Smooth muscle cell (in vitro differentiated cells): Measurements from ENCODE around the gene CMPK1. TPM values are rescaled to one million over a fixed set of nuclear protein-coding genes. Genes with fewer than 3 reads are reported as not detected.

ENCODE experiments used
- DNase-seq: peaks from one replicate; lab custom pipeline; 2025; ENCODE audit not compliant: unreplicated experiment; lab: John Stamatoyannopoulos, UW
- H2AFZ ChIP-seq: fragments of 200-600 bp; sonication (generic); 2 replicates; pipeline ENCODE4 v1.6.0; 2016; ENCODE audit warnings: antibody characterized with exemption, low read depth, mild to moderate bottlenecking
- H3F3A ChIP-seq: fragments of 200-600 bp; sonication (generic); 2 replicates; pipeline ENCODE4 v1.6.0; 2017; ENCODE audit warnings: antibody characterized with exemption, low read depth
- H3K27ac ChIP-seq: fragments of 200-600 bp; sonication (generic); 2 replicates; pipeline ENCODE4 v1.5.1; 2016; ENCODE audit warnings: low read depth, mild to moderate bottlenecking
- H3K27me3 ChIP-seq: fragments of 200-600 bp; sonication (generic); 2 replicates; pipeline ENCODE4 v1.6.1; 2016; ENCODE audit warnings: low read depth, mild to moderate bottlenecking
- H3K36me3 ChIP-seq: fragments of 200-600 bp; sonication (generic); 2 replicates; pipeline ENCODE4 v1.5.1; 2016; ENCODE audit warnings: low read depth
- H3K4me1 ChIP-seq: fragments of 200-600 bp; sonication (generic); 2 replicates; pipeline ENCODE4 v1.5.1; 2016; ENCODE audit warnings: low read depth
- H3K4me2 ChIP-seq: fragments of 200-600 bp; sonication (generic); 2 replicates; pipeline ENCODE4 v1.6.0; 2016; ENCODE audit warnings: mild to moderate bottlenecking
- H3K4me3 ChIP-seq: fragments of 200-600 bp; sonication (generic); 2 replicates; pipeline ENCODE4 v1.5.1; 2016; ENCODE audit warnings: mild to moderate bottlenecking
- H3K79me2 ChIP-seq: fragments of 200-600 bp; sonication (generic); 2 replicates; pipeline ENCODE4 v1.6.0; 2016; ENCODE audit warnings: low read depth, mild to moderate bottlenecking
- H3K9ac ChIP-seq: fragments of 200-600 bp; sonication (generic); 2 replicates; pipeline ENCODE4 v1.6.0; 2016; ENCODE audit warnings: low read depth
- H3K9me3 ChIP-seq: fragments of 200-600 bp; sonication (generic); replicated peaks from 2 replicates; pipeline ENCODE4 v1.5.1; 2016; ENCODE audit warnings: low read depth
- H4K20me1 ChIP-seq: fragments of 200-600 bp; sonication (generic); 2 replicates; pipeline ENCODE4 v1.6.0; 2016; ENCODE audit warnings: low read depth
- CTCF ChIP-seq: fragments of 200-600 bp; sonication (generic); IDR thresholded peaks from 2 replicates; pipeline ENCODE4 v1.5.1; 2017; ENCODE audit warnings: borderline replicate concordance, mild to moderate bottlenecking, antibody characterized with exemption; ENCODE audit not compliant: insufficient read depth, poor library complexity, severe bottlenecking
- WGBS: methylation state at CpG from one replicate; pipeline ENCODE4 v1.1.7; 2016; ENCODE audit warnings: low lambda C conversion rate; 5-methylcytosine and 5-hydroxymethylcytosine counted together
- polyA plus RNA-seq: library from polyadenylated mRNA; unstranded; fragments of >200 nt; fragmentation: Nextera tagmentation; extraction: Ambion mirVana; gene quantifications from 2 replicates; pipeline ENCODE4 v1.2.1, GENCODE V29; 2016
- total RNA-seq: library from RNA; depleted of rRNA; stranded (reverse); fragments of >200 nt; gene quantifications from 2 replicates; pipeline ENCODE4 v1.2.3, GENCODE V29; 2014

CMPK1 gene
- total and polyA plus RNA-seq, 2 experiments from 2014 or later, result 75.5 to 105 TPM

- H3K4me2 ChIP-seq, result no peak overlapping the region
- H3K36me3 ChIP-seq, result no peaks in the 10 kb centered on the region
- H3F3A ChIP-seq, result no peaks in the 10 kb centered on the region
- WGBS, result 84% methylated on average over 6 of the region's 6 CpGs
- no peak for DNase-seq
- no peaks in the 10 kb centered on the region for H3K4me1 ChIP-seq
- no peak overlapping the region for H3K9ac ChIP-seq
- no peak overlapping the region for H3K27ac ChIP-seq
- no peak for TF ChIP-seq CTCF
- H2AFZ ChIP-seq, result no peak overlapping the region
- H4K20me1 ChIP-seq, result no peaks in the 10 kb centered on the region
- H3K9me3 ChIP-seq, result no peaks in the 10 kb centered on the region
- no peaks in the 10 kb centered on the region for H3K79me2 ChIP-seq
- peaks cover 97% of the 10 kb centered on the region for H3K27me3 ChIP-seq
- H3K4me3 ChIP-seq, result no peak overlapping the region
These were observed 85.2 kb downstream of the CMPK1 start for GRCh38 chr1:47418681-47419325.

- no peak for DNase-seq
- Histone ChIP-seq H3K9ac (no peak overlapping the region), H3F3A (no peaks in the 10 kb centered on the region), H3K79me2 (no peaks in the 10 kb centered on the region), H3K9me3 (no peaks in the 10 kb centered on the region), H3K36me3 (no peaks in the 10 kb centered on the region), H3K4me1 (no peaks in the 10 kb centered on the region), H3K27me3 (peaks cover 97% of the 10 kb centered on the region), H3K4me2 (no peak overlapping the region), H3K27ac (no peak overlapping the region), H2AFZ (no peak overlapping the region), H4K20me1 (no peaks in the 10 kb centered on the region), H3K4me3 (no peak overlapping the region)
- no peak for TF ChIP-seq CTCF
- WGBS, result 93% methylated on average over 4 of the region's 4 CpGs
These were observed 87.0 kb downstream of the CMPK1 start for GRCh38 chr1:47420547-47420946.

- H3K36me3 ChIP-seq, result no peaks in the 10 kb centered on the region
- 38% methylated on average over 2 of the region's 2 CpGs for WGBS
- H2AFZ ChIP-seq, result no peak overlapping the region
- DNase-seq, result no peak
- H4K20me1 ChIP-seq, result no peaks in the 10 kb centered on the region
- no peak overlapping the region for H3K9ac ChIP-seq
- TF ChIP-seq CTCF, result no peak
- no peak overlapping the region for H3K4me3 ChIP-seq
- no peaks in the 10 kb centered on the region for H3K4me1 ChIP-seq
- no peak overlapping the region for H3K4me2 ChIP-seq
- H3K27ac ChIP-seq, result no peak overlapping the region
- no peaks in the 10 kb centered on the region for H3F3A ChIP-seq
- H3K79me2 ChIP-seq, result no peaks in the 10 kb centered on the region
- H3K27me3 ChIP-seq, result peaks cover 100% of the 10 kb centered on the region
- no peaks in the 10 kb centered on the region for H3K9me3 ChIP-seq
These were observed 90.3 kb downstream of the CMPK1 start for GRCh38 chr1:47423872-47424271.
